Tibial artery (tissue), 4 donors: ENCODE measurements around the gene KLHL35.
A peak's percentile ranks its signal among the peaks of the same experiment; 100 is the strongest.
"Not testable (repeated sequence)": the region's sequence is repeated elsewhere in the genome, so short reads cannot be mapped to it uniquely, and the experiment has no call there.

Experiments used
- DNase-seq, 2 donors: peaks; one replicate each; pipeline ENCODE4 v3.0.0-alpha.2; 2019
- H3K27ac ChIP-seq, 2 donors: fragments of 200-600 bp; sonication (generic) in 1 of 2; 1 replicate in 1 of 2; 2 replicates in 1 of 2; pipeline ENCODE4 v1.5.1; 2018 to 2019; ENCODE audit warnings: mild to moderate bottlenecking in 1 of 2
- H3K27me3 ChIP-seq, 2 donors: fragments of 200-600 bp; sonication (generic) in 1 of 2; one replicate each; pipeline versions ENCODE4 v1.5.1 to v1.6.0; 2016 to 2019
- H3K36me3 ChIP-seq, 3 donors: fragments of 200-600 bp; sonication (generic) in 2 of 3; one replicate each; pipeline ENCODE4 v1.5.1; 2016 to 2019; ENCODE audit warnings: mild to moderate bottlenecking in 2 of 3
- H3K4me1 ChIP-seq, 4 donors: fragments of 200-600 bp; sonication (generic) in 2 of 4; 1 replicate in 3 of 4; 2 replicates in 1 of 4; pipeline ENCODE4 v1.5.1; 2016 to 2019
- H3K4me3 ChIP-seq, 2 donors: fragments of 200-600 bp; sonication (generic) in 1 of 2; 1 replicate in 1 of 2; 2 replicates in 1 of 2; pipeline ENCODE4 v1.5.1; 2018 to 2019; ENCODE audit warnings: mild to moderate bottlenecking in 2 of 2
- H3K9me3 ChIP-seq, 3 donors: fragments of 200-600 bp; sonication (generic) in 1 of 3; one replicate each; pipeline ENCODE4 v1.5.1; 2016 to 2019
- intact Hi-C: fragments of 100-400 bp; cut with DNase I; formaldehyde crosslinking; loops from one replicate; pipeline ENCODE4 v1.15.0; 2023; ENCODE audit warnings: low total_unique reads
- TF ChIP-seq, protein P1 (sequence below), 2 experiments: fragments of 200-600 bp in 1 of 2; fragments of 450-650 bp in 1 of 2; IDR thresholded peaks; one replicate each; pipeline ENCODE4 v1.5.1; 2017 to 2019; ENCODE audit warnings: antibody characterized with exemption in 2 of 2, mild to moderate bottlenecking in 1 of 2, moderate library complexity in 1 of 2

Gene KLHL35

DNA sequence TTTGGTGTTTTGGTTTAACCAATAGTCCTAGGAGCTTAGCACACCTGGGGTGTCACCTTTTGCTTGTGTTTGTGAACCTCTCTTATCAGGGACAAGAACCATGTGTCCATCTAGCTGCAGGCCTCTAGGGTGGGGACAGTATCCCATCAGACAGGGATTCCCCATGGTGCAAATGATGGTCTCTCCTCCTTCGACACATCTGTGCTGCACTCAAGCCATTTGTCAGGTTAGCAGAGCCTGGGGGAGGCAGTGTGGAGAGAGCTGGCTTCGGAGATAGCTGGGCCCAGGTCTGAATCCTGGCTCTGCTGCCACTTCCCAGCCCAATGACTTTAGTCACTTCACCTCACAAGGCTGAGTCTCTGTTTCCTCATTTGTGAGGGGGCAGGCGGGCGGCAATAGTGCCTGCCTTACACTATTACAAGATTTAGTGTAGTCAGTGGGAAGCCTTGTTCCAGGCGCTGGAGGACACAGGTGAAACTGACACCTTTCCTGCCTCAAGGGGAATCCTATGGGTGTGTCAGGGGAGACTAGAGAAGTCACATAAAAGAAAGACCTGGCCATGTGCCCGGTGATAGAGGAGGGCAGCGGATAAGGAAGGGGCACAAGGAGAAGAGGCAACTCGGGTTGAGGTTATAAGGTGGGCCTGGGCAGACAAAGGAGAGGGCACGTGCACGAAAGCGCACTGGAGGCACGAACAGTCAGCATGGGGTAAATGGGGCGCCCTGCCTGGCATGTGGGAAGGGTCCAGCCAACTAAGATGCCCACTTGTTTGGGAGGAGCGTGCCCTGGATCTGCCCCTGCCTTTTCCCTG lies 12.6 kb downstream of the KLHL35 start:
- Histone ChIP-seq H3K27ac (peak overlapping the region; percentile 56 to 82), H3K4me1 (peaks cover 0 to 25% (median 15%) of the 10 kb centered on the region in 4 donors), H3K9me3 (no peaks in the 10 kb centered on the region), H3K4me3 (no peak overlapping the region), H3K36me3 (peaks cover 0 to 35% (median 16%) of the 10 kb centered on the region in 3 donors), H3K27me3 (no peaks in the 10 kb centered on the region)
- TF ChIP-seq, protein P1, sequence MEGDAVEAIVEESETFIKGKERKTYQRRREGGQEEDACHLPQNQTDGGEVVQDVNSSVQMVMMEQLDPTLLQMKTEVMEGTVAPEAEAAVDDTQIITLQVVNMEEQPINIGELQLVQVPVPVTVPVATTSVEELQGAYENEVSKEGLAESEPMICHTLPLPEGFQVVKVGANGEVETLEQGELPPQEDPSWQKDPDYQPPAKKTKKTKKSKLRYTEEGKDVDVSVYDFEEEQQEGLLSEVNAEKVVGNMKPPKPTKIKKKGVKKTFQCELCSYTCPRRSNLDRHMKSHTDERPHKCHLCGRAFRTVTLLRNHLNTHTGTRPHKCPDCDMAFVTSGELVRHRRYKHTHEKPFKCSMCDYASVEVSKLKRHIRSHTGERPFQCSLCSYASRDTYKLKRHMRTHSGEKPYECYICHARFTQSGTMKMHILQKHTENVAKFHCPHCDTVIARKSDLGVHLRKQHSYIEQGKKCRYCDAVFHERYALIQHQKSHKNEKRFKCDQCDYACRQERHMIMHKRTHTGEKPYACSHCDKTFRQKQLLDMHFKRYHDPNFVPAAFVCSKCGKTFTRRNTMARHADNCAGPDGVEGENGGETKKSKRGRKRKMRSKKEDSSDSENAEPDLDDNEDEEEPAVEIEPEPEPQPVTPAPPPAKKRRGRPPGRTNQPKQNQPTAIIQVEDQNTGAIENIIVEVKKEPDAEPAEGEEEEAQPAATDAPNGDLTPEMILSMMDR (IDR thresholded peaks at IDR 0.05): no peak
- intact Hi-C loops: no loop called here
- no peak for DNase-seq

DNA sequence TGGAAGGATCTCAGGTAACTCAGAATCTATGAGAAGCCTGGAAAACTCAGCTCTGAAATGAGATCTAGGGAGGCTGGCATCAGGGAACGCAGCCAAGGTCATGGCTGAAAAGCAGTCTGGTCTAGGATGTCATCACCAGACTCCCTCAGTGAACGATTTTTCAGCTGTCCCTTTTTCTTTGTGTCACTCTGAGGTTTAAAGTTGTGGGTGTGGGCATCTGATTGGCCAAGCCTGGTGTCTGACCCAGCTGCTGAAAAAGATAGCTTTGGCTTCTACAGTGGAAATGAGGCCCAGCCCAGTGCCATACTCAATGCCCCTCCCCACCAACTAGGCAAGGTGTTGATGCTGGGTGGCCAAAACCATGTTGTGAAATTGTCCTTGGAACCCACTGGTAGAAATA lies 19.1 kb downstream of the KLHL35 start:
- Histone ChIP-seq H3K36me3 (peaks cover 0 to 56% (median 33%) of the 10 kb centered on the region in 3 donors), H3K4me3 (no peak overlapping the region), H3K9me3 (no peaks in the 10 kb centered on the region), H3K4me1 (peaks cover 0 to 14% (median 8%) of the 10 kb centered on the region in 4 donors), H3K27me3 (no peaks in the 10 kb centered on the region), H3K27ac (no peak overlapping the region)
- DNase-seq: no peak
- TF ChIP-seq, protein P1 (IDR thresholded peaks at IDR 0.05): no peak
- intact Hi-C loops: no loop called here

DNA sequence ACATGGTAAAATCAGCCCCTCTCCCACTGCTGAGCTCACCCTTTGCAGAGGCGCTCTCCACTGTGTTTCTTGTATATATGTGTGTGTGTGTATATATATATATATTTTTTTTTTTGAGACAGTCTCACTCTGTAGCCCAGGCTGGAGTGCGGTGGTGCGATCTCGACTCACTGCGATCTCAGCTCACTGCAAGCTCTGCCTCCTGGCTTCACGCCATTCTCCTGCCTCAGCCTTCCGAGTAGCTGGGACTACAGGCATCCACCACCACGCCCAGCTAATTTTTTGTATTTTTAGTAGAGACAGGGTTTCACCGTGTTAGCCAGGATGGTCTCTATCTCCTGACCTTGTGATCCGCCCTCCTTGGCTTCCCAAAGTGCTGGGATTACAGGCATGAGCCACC lies 19.9 kb downstream of the KLHL35 start:
- H3K36me3 ChIP-seq: peaks cover 3 to 56% (median 37%) of the 10 kb centered on the region in 3 donors
- H3K27ac ChIP-seq, DNase-seq, H3K4me1 ChIP-seq, H3K27me3 ChIP-seq, H3K9me3 ChIP-seq, intact Hi-C loops, H3K4me3 ChIP-seq: not testable (repeated sequence)

DNA sequence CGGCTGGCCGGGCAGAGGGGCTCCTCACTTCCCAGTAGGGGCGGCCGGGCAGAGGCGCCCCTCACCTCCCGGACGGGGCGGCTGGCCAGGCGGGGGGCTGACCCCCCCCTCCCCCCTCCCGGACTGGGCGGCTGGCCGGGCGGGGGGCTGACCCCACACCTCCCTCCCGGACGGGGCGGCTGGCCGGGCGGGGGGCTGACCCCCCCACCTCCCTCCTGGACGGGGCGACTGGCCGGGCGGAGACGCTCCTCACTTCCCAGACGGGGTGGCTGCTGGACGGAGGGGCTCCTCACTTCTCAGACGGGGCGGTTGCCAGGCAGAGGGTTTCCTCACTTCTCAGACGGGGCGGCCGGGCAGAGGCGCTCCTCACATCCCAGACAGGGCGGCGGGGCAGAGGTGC lies 23.0 kb downstream of the KLHL35 start:
- peaks cover 24 to 67% (median 56%) of the 10 kb centered on the region in 3 donors for H3K36me3 ChIP-seq
- H3K4me1 ChIP-seq, H3K9me3 ChIP-seq, H3K27me3 ChIP-seq, H3K27ac ChIP-seq, H3K4me3 ChIP-seq, DNase-seq, intact Hi-C loops: not testable (repeated sequence)

DNA sequence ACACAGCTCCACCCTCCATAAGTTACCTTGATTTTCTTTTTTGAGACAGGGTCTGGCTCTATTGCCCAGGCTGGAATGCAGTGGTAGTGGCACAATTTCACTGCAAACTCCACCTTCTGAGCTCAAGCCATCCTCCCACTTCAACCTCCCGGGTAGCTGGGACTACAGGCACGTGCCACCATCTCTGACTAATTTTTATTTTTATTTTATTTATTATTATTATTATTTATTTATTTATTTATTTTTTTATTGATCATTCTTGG lies 24.1 kb downstream of the KLHL35 start:
- H3K36me3 ChIP-seq: peaks cover 35 to 67% (median 60%) of the 10 kb centered on the region in 3 donors
- no peaks in the 10 kb centered on the region for H3K9me3 ChIP-seq
- H3K4me1 ChIP-seq: no peaks in the 10 kb centered on the region
- no peak overlapping the region for H3K27ac ChIP-seq
- no peak overlapping the region for H3K4me3 ChIP-seq
- DNase-seq: no peak
- intact Hi-C loops: no loop called here
- H3K27me3 ChIP-seq: no peaks in the 10 kb centered on the region
- TF ChIP-seq, protein P1 (IDR thresholded peaks at IDR 0.05): no peak

DNA sequence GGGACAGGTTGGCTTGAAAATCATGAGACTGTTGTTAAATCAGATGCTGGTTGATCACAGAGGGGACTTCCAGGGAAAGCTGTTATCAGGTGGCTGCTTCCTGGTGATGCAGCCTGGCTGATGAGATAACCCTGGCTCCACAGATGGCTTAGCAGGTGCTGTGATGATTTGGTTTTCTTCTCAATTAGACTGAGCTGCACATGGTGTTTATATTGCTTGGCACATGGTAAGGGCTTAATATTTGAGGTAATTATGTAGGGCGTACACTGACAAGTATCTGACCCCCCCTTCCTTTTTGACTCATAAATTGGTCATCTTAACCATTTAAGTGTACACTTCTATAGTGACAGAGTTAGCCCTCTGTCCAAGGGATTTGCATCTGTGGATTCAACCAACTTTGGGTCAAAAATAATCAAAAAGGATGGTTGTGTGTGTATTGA lies 26.6 kb downstream of the KLHL35 start:
- DNase-seq: no peak
- intact Hi-C loops: no loop called here
- Histone ChIP-seq H3K27me3 (no peaks in the 10 kb centered on the region), H3K27ac (no peak overlapping the region), H3K36me3 (peaks cover 51 to 67% (median 65%) of the 10 kb centered on the region in 3 donors), H3K4me3 (no peak overlapping the region), H3K9me3 (no peaks in the 10 kb centered on the region), H3K4me1 (peaks cover 0 to 17% (median 7%) of the 10 kb centered on the region in 4 donors)
- TF ChIP-seq, protein P1 (IDR thresholded peaks at IDR 0.05): no peak
